Uterus (tissue), 4 donors: Measurements from ENCODE around the gene PPP1R9A. TPM values are rescaled to one million over a fixed set of nuclear protein-coding genes. Genes with fewer than 3 reads are reported as not detected.
"Not testable (repeated sequence)": the region's sequence is repeated elsewhere in the genome, so short reads cannot be mapped to it uniquely, and the experiment has no call there.

Experiments
- DNase-seq, 2 donors: peaks; one replicate each; pipeline ENCODE4 v3.0.0-alpha.2; 2019 to 2020
- H3K27ac ChIP-seq, 2 donors: fragments of 200-600 bp; sonication (generic); 1 replicate in 1 of 2; 2 replicates in 1 of 2; pipeline ENCODE4 v1.5.1; 2016 to 2018
- H3K27me3 ChIP-seq, 2 donors: fragments of 200-600 bp; sonication (generic); one replicate each; pipeline ENCODE4 v1.5.1; 2018 to 2019; ENCODE audit warnings: control low read depth in 1 of 2
- H3K36me3 ChIP-seq, 2 donors: fragments of 200-600 bp; sonication (generic); one replicate each; pipeline ENCODE4 v1.5.1; 2019; ENCODE audit warnings: control low read depth in 1 of 2
- H3K4me1 ChIP-seq, 2 donors: fragments of 200-600 bp; sonication (generic); one replicate each; pipeline ENCODE4 v1.5.1; 2018 to 2019; ENCODE audit warnings: control low read depth in 1 of 2
- H3K4me3 ChIP-seq, 2 donors: fragments of 200-600 bp; sonication (generic); 1 replicate in 1 of 2; 2 replicates in 1 of 2; pipeline ENCODE4 v1.5.1; 2018 to 2019; ENCODE audit warnings: mild to moderate bottlenecking in 1 of 2
- H3K9me3 ChIP-seq, 2 donors: fragments of 200-600 bp; sonication (generic); one replicate each; pipeline ENCODE4 v1.5.1; 2019; ENCODE audit warnings: control low read depth in 1 of 2
- CTCF ChIP-seq, 4 experiments: fragments of 200-600 bp in 2 of 4; fragments of 450-650 bp in 2 of 4; sonication (generic) in 2 of 4; IDR thresholded peaks; one replicate each; pipeline ENCODE4 v1.5.1; 2016 to 2019; ENCODE audit warnings: antibody characterized with exemption in 4 of 4, mild to moderate bottlenecking in 2 of 4, moderate library complexity in 1 of 4
- POLR2A ChIP-seq, 2 donors: fragments of 450-650 bp; IDR thresholded peaks; one replicate each; pipeline ENCODE4 v1.6.1; 2016; ENCODE audit warnings: antibody characterized with exemption in 2 of 2, mild to moderate bottlenecking in 1 of 2, moderate library complexity in 1 of 2
- intact Hi-C: fragments of 100-400 bp; cut with DNase I; formaldehyde crosslinking; loops from one replicate; pipeline ENCODE4 v1.15.1; 2023; ENCODE audit warnings: low total_unique reads
- total RNA-seq, 4 donors: library from RNA; depleted of rRNA in 3 of 4; stranded (reverse); fragments of >200 nt in 3 of 4; gene quantifications; one replicate each; pipeline versions ENCODE4 v1.1.0 to v1.2.4, GENCODE V29; 2014 to 2023
- donor health status: DM: yes; HTN: yes; CAD: no.

The PPP1R9A gene
- total RNA-seq, 4 donors from 2014 or later, result 5.3 to 39.6 (median 15.0) TPM

GRCh38 chr7:94997547-94997946 is 90.2 kb downstream of the PPP1R9A start:
- no peaks in the 10 kb centered on the region for H3K36me3 ChIP-seq
- H3K27ac ChIP-seq, result no peak overlapping the region
- H3K4me3 ChIP-seq, result no peak overlapping the region
- intact Hi-C loops, result no loop called here
- H3K27me3 ChIP-seq, result no peaks in the 10 kb centered on the region
- no peaks in the 10 kb centered on the region for H3K9me3 ChIP-seq
- TF ChIP-seq CTCF (IDR thresholded peaks at IDR 0.05) (no peak), POLR2A (IDR thresholded peaks at IDR 0.05) (no peak)
- H3K4me1 ChIP-seq, result no peaks in the 10 kb centered on the region
- DNase-seq, result no peak

- TF ChIP-seq CTCF (IDR thresholded peaks at IDR 0.05), result no peak
- no peak for TF ChIP-seq POLR2A (IDR thresholded peaks at IDR 0.05)
- no peak for DNase-seq
- Histone ChIP-seq H3K27ac (no peak overlapping the region), H3K9me3 (no peaks in the 10 kb centered on the region), H3K4me3 (no peak overlapping the region), H3K36me3 (no peaks in the 10 kb centered on the region), H3K4me1 (no peaks in the 10 kb centered on the region), H3K27me3 (no peaks in the 10 kb centered on the region)
- intact Hi-C loops, result no loop called here
Observed at GRCh38 chr7:94998266-94999068, 91.1 kb downstream of the PPP1R9A start.

GRCh38 chr7:94999069-94999351 is 91.6 kb downstream of the PPP1R9A start:
- Histone ChIP-seq H3K27me3 (no peaks in the 10 kb centered on the region), H3K36me3 (no peaks in the 10 kb centered on the region), H3K27ac (no peak overlapping the region), H3K9me3 (no peaks in the 10 kb centered on the region), H3K4me1 (no peaks in the 10 kb centered on the region), H3K4me3 (no peak overlapping the region)
- TF ChIP-seq POLR2A (IDR thresholded peaks at IDR 0.05) (no peak), CTCF (IDR thresholded peaks at IDR 0.05) (no peak)
- intact Hi-C loops, result no loop called here
- no peak for DNase-seq

GRCh38 chr7:94999601-95000000 is 92.2 kb downstream of the PPP1R9A start:
- H3K27me3 ChIP-seq, H3K36me3 ChIP-seq, H3K27ac ChIP-seq, H3K4me3 ChIP-seq, H3K9me3 ChIP-seq, H3K4me1 ChIP-seq, intact Hi-C loops, DNase-seq: not testable (repeated sequence)

GRCh38 chr7:95001258-95001657 is 93.9 kb downstream of the PPP1R9A start:
- H3K4me3 ChIP-seq, result no peak overlapping the region
- H3K9me3 ChIP-seq, result no peaks in the 10 kb centered on the region
- no peak overlapping the region for H3K27ac ChIP-seq
- H3K4me1 ChIP-seq, result no peaks in the 10 kb centered on the region
- no peaks in the 10 kb centered on the region for H3K27me3 ChIP-seq
- no peak for TF ChIP-seq POLR2A (IDR thresholded peaks at IDR 0.05)
- no peak for TF ChIP-seq CTCF (IDR thresholded peaks at IDR 0.05)
- H3K36me3 ChIP-seq, result no peaks in the 10 kb centered on the region
- intact Hi-C loops, result no loop called here
- DNase-seq, result no peak
